GM21529 (cell line): ENCODE results near the gene DUS1L.
"Not testable (repeated sequence)": the region's sequence is repeated elsewhere in the genome, so short reads cannot be mapped to it uniquely, and the experiment has no call there.

ENCODE experiments used
- ATAC-seq: cut with Tn5 transposase; IDR thresholded peaks from one replicate; pipeline ENCODE4 v1.9.1; 2021; ENCODE audit not compliant: unreplicated experiment

Gene DUS1L

GRCh38 chr17:82045936-82046484, 19.6 kb downstream of the DUS1L start:
- ATAC-seq, result no peak

- ATAC-seq, result no peak
Observed at GRCh38 chr17:82043507-82043906, 22.1 kb downstream of the DUS1L start.

DNA sequence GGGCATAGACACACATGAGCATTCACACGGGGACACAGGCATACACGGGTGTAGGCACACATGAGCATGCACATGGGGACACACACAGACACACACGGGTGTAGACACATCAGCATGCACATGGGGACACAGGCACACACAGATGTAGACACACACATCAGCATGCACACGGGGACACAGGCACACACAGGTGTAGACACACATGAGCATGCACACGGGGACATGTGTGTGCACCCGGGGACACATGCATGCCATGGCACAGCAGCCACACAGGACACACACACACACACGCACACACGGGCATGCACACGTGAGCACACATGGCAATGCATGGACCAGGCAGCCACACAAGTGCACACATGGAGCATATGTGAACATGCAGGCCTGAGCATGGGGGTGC, 23.0 kb downstream of the DUS1L start:
- ATAC-seq, result no peak

GRCh38 chr17:82041144-82041814, 24.3 kb downstream of the DUS1L start:
- no peak for ATAC-seq

GRCh38 chr17:82039695-82040299, 25.8 kb downstream of the DUS1L start:
- no peak for ATAC-seq

DNA sequence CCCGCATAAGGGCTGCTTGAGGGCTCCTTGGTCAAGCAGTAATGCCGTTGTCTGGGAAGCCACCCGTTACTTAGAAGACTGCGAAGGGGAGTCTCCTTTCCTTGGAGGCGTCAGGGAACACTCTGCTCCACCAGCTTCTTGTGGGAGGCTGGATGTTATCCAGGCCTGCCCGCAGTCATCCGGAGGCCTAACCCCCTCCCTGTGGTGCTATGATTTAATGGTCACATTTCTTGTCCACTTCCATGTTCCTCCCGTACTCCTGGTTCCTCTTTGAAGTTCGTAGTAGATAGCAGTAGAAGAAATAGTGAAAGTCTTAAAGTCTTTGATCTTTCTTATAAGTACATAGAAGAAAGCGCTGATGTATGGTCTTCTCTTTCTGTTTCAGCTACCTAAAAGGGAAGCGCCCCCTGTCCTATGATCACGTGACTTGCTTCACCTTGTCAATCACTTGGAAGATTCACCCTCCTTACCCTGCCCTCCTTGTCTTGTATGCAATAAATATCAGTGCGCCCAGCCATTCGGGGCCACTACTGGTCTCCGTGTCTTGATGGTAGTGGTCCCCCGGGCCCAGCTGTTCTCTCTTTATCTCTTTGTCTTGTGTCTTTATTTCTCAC, 26.7 kb downstream of the DUS1L start:
- not testable (repeated sequence) for ATAC-seq

GRCh38 chr17:82037889-82038195, 27.8 kb downstream of the DUS1L start:
- ATAC-seq, result no peak

DNA sequence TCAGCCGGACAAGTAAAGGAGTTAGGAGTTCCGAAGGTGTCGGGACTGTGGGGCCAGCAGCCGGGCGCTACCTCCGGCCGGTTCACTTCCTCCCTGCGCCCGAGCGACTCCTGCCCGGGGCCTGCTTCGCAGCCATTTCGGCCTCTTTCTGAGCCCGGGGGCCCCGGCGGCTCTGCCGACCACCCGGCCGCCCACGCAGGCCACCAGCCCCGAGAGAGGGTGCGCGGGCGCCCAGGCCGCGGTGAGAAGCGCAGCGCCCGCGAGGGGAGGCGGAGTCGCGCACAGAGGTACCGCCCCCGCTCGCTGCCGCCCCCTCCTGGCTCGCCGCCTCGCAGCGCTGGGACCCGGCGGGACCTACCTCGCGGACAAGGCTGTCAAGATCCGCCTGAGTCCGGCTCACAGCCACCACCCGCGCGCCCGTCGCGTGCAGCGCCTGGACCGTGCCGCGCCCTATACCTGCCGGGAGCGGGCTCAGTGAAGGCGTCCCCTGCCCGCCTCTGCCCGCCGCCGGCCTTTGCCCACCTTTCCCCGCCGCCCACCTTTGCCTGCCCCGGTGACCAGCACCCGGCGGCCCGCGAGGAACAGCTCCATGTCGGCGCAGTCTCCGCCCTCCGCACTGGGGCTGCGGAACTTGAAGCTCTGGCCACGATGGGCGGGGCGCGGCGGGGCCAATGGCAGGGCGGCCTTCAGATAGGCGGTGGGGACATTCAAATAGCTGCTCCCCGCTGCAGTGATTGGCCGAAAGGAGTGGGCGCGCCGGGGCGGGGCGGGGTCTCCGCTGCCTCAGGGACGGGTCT, 28.3 kb downstream of the DUS1L start, which contains the start of gene DCXR:
DCXR (minus strand) TSS at position 606 of the 797 bp plus-strand sequence; CDS start at position 591, 15 bp downstream.
- ATAC-seq, result peak; percentile 90

DNA sequence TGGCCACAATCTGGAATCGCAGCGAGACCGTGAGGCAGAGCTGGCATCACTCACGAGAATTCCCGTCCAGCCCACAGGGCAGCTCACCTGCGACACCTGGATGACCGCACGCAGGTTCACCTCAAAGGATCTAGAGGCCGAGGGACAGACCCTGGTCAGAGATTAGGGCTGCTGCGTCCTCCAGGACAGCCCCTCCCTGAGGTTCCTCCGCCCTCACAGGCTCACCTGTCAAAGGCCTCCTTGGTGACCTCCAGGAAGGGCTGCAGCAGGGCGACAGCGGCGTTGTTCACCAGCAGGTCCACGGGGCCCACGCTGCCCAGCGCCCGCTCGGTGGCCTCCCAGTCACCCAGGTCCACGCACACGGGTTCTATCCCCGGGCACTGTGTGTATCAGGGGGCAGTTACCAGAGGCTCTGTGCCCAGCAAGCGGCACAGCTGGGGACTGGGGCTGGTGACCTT, 28.9 kb downstream of the DUS1L start:
- ATAC-seq, result no peak

- ATAC-seq, result no peak
Observed at GRCh38 chr17:82035956-82036633, 29.5 kb downstream of the DUS1L start.

- ATAC-seq, result no peak
Observed at GRCh38 chr17:82035488-82035887, 30.1 kb downstream of the DUS1L start.

- no peak for ATAC-seq
Observed at GRCh38 chr17:82034371-82035011, 31.1 kb downstream of the DUS1L start.

GRCh38 chr17:82033359-82034085, 32.1 kb downstream of the DUS1L start:
- ATAC-seq, result no peak

DNA sequence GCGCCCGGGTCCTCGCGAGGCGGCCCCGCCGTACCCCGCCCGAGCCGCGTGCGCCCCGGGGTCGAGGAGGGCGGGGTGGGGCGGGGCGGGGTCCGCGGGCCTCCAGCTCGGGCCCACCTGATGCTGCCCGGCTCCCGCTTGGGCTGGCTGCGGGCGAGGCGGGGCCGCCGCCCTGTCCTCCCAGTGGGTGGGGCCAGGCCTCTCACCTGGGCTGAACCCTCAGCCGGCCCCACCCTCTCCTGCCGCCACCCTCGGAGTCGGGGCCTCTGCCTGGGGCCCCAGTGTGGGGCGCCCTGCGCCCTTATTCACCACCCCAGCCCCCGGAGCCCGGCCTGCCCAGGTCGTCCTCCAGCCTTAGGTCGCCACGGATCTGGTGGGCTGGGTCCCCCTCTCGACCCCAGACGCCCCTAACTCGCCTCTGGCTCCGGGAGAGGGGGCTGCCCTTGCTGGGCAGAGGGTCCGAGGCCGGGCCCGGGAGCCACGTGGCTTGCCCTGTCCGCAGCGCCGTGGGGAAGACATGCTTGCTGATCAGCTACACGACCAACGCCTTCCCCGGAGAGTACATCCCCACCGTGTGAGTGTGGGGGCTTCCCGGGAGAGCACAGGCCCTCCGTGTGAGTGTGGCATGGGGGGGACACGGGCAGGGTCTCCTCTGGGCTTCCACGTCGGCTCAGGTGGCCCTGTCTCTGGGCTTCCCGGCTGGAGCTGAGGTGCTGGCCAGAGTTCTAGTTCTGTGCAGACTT, 33.5 kb downstream of the DUS1L start:
- no peak for ATAC-seq

DNA sequence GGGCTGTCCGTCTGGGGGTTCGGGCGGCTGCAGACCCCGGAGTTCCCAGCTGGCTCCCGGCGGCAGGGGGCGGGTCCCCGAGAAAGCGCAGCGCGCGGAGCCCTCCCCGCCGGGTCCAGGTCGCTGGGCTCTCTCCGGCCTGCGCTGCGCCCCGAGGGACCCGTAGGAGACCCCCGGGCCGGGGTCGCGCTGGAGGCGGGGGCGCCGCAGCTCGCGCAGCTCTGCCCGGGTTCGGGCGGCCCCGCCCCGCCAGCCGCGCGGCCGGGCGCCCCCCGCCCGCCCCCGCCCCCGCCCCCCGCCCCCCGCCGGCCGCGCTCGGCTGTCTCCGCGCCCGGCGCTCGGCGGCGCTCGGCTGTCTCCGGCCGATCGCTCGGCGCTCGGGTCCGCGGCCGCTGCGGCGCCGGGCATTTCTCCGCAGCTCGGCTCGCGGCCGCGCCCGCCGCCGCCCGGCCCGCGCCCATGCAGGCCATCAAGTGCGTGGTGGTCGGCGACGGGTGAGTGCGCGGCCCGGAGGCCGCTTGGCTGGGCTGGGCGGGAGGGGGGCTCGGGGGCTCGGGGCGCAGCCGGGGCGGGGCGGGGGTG, 34.2 kb downstream of the DUS1L start, which contains the start of gene RAC3:
RAC3 (plus strand) TSS at position 376 of the 582 bp plus-strand sequence; CDS start at position 460, 84 bp downstream.
- no peak for ATAC-seq

DNA sequence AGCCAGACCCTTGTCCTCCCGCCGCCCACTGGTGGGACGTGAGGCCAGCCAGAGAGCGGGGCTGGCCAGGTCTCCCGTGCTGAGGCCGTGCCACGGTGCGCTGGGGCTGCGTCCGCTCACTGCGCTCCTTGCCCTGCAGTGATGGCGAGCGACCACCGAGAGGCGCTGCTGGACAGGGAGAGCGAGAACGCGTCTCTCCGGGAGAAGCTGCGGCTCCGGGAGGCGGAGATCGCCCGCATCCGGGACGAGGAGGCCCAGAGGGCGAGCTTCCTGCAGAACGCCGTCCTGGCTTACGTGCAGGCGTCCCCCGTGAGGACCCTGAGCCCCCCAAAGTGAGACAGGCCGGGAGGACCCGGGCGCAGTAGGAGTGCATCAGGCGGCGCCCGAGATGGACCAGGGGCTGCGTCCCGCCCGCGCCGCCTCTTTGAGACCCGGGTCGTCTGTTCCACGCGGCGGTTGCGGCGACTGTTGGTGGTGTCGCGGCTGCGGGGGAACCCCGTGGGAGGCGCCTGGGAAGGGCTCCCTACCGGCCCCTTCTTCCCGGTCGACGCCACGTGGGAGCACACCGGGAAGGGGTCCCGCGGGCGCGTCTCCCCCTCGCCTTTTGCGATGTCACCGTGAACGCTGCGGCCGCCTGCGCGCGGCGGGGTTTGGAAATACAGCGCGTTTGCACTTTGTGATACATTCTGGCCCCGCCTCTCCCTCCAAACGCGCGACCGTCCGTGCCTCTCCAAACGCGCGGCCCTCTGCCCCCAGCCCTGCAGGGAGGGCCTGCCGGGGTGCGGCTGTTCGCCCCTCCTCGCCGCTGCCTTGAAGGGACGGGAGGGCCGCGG, 34.9 kb downstream of the DUS1L start:
- peak; percentile 47 for ATAC-seq

DNA sequence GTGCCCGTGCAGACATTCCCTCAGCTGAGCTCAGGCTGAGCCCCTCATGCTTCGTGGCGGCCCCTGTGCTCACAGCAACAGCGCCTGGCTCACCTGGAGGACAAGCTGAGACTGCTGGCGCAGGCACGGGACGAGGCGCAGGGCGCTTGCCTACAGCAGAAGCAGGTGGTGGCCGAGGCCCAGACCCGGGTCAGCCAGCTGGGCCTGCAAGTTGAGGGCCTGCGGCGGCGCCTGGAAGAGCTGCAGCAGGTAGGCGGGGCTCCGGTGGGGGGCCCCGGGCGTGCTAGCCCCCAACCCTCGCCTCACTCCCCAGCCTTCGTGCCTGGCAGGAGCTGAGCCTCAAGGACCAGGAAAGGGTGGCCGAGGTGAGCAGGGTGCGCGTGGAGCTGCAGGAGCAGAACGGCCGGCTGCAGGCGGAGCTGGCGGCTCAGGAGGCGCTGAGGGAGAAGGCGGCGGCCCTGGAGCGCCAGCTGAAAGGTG, 35.6 kb downstream of the DUS1L start:
- ATAC-seq, result no peak
